Fibroblast of skin of right biceps (primary cell): ENCODE data around the gene SOX13.
"Not testable (repeated sequence)": the region's sequence is repeated elsewhere in the genome, so short reads cannot be mapped to it uniquely, and the experiment has no call there.

Experiments used
- DNase-seq: peaks from one replicate; pipeline ENCODE4 v3.0.0-alpha.2; 2013

The SOX13 gene

GRCh38 chr1:204072931-204073836 lies at the start of gene SOX13:
Gene SOX13 (plus strand): TSS chr1:204073115. CDS start chr1:204112916, 39,801 bp downstream.
- peak; percentile 83 for DNase-seq

- DNase-seq: no peak
Measured at GRCh38 chr1:204025917-204026707, 46.8 kb upstream of the SOX13 start.

GRCh38 chr1:204027446-204027845 lies 45.5 kb upstream of the SOX13 start:
- DNase-seq: no peak

- no peak for DNase-seq
Measured at GRCh38 chr1:204029016-204029415, 43.9 kb upstream of the SOX13 start.

- DNase-seq: no peak
Measured at GRCh38 chr1:204031098-204031710, 41.7 kb upstream of the SOX13 start.

- no peak for DNase-seq
Measured at GRCh38 chr1:204032642-204033235, 40.2 kb upstream of the SOX13 start.

- no peak for DNase-seq
Measured at GRCh38 chr1:204033306-204033705, 39.6 kb upstream of the SOX13 start.

GRCh38 chr1:204036882-204037655 lies 35.8 kb upstream of the SOX13 start:
- no peak for DNase-seq

- peak; percentile 20 for DNase-seq
Measured at GRCh38 chr1:204041232-204041767, 31.6 kb upstream of the SOX13 start.

GRCh38 chr1:204041803-204042505 lies 31.0 kb upstream of the SOX13 start:
- DNase-seq: no peak

GRCh38 chr1:204042516-204042915 lies 30.4 kb upstream of the SOX13 start:
- no peak for DNase-seq

- no peak for DNase-seq
Measured at GRCh38 chr1:204043680-204044079, 29.2 kb upstream of the SOX13 start.

GRCh38 chr1:204044448-204044847 lies 28.5 kb upstream of the SOX13 start:
- DNase-seq: no peak

GRCh38 chr1:204045430-204045829 lies 27.5 kb upstream of the SOX13 start:
- DNase-seq: no peak

GRCh38 chr1:204046346-204046745 lies 26.6 kb upstream of the SOX13 start:
- no peak for DNase-seq

- not testable (repeated sequence) for DNase-seq
Measured at GRCh38 chr1:204048796-204049195, 24.1 kb upstream of the SOX13 start.

GRCh38 chr1:204051258-204051657 lies 21.7 kb upstream of the SOX13 start:
- no peak for DNase-seq

GRCh38 chr1:204051718-204052117 lies 21.2 kb upstream of the SOX13 start:
- no peak for DNase-seq

- no peak for DNase-seq
Measured at GRCh38 chr1:204053893-204054292, 19.0 kb upstream of the SOX13 start.

- DNase-seq: no peak
Measured at GRCh38 chr1:204059970-204060369, 12.9 kb upstream of the SOX13 start.

- DNase-seq: no peak
Measured at GRCh38 chr1:204062106-204062505, 10.8 kb upstream of the SOX13 start.
